MV-4-11 (cell line): Measurements from ENCODE around the gene CATSPERE.
"Not testable (repeated sequence)": the region's sequence is repeated elsewhere in the genome, so short reads cannot be mapped to it uniquely, and the experiment has no call there.

Source experiments
- DNase-seq: peaks from one replicate; lab custom pipeline; 2025; lab: John Stamatoyannopoulos, UW

Gene CATSPERE

DNA sequence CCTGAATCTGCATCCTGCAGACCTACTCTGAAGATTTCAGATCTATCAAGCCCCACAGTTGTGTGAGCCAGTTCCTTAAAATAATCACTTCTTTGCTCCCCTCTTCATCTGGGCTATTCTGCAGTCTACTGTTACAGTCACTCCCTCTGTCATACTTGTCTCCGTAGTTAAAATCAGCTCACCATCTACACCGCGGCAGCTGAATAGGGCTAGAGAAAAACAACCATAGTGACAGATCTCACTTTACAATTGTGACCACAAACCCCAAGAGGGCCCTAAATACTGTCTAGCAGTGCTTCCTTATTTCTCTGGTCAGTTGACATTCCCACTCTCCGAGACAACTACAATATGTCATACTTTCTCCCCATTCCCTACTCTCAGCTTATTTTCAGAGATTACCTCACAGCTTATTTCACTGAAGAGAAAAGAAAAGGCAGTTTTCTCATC is 204.7 kb downstream of the CATSPERE start:
- DNase-seq: peak; percentile 92

DNA sequence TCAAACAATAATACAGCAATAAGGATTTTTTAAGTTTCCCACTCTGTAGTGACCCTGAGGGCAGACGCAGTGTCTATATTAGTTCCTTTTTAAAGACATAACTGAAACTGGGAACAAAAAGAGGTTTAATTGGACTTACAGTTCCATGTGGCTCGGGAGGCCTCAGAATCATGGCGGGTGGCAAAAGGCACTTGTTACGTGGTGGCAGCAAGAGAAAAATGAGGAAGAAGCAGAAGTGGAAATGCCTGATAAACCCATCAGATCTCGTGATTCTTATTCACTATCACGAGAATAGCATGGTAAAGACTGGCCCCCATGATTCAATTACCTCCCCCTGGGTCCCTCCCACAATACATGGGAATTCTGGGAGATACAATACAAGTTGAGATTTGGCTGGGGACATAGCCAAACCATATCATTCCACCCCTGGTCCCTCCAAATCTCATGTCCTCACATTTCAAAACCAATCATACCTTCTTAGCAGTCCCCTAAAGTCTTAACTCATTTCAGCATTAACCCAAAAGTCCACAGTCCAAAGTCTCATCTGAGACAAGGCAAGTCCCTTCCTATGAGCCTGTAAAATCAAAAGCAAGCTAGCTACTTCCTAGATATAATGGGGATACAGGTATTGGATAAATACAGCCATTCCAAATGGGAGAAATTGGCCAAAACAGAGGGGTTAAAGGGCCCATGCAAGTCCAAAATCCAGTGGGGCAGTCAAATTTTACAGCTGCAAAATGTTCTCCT is 205.8 kb downstream of the CATSPERE start:
- DNase-seq: peak; percentile 86

DNA sequence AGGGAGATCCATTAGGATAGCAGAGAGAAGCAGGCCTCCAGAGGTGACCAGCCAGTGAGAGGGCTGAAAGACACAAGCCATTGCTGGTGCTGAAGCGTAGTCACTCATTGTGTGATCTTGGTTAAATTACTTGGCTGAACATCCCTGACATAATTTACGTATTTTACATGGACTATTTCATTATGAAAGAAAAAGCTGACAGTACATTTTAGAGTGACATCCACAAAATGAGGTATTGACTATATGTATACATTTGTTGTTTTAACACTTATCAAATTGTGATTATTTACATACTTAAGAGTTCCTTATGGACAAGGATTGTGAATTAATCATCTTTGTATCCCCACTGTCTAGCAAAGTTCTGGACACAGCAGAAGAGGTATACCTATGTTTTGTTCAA is 206.7 kb downstream of the CATSPERE start:
- DNase-seq: no peak

DNA sequence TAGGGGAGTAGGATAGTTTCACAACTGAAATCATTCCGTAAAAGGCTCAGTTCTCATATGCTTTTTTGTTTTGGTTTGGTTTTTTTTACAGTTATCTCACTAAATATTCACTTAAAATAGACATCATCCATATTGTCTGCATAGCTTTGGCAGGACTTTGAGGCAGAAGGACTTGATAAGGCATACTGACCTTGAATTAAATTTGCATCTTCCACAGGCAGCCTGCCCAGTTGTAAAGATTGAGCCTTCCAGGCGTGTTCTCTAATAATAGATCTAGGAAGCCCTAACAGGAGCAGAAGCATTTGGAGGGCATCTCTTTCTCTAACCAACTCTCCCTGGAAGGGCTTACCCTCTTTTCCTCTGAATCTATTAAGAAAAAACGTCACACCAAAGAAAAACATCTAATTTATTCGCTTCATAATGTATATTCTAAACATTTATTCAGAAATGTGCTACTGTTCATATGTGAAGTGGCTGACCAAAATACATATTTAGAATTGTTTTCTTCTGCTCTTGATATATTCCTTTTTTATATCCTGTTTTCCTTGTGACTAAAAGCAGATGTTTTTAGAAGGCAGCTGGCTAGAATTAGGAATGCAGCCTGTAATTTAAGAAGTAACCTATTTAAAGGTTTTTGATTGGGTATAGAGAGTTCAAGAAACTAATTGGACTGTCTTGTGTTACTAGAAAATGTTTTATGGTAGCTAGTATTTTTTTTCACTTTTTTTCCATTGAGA is 212.0 kb downstream of the CATSPERE start:
- DNase-seq: no peak

DNA sequence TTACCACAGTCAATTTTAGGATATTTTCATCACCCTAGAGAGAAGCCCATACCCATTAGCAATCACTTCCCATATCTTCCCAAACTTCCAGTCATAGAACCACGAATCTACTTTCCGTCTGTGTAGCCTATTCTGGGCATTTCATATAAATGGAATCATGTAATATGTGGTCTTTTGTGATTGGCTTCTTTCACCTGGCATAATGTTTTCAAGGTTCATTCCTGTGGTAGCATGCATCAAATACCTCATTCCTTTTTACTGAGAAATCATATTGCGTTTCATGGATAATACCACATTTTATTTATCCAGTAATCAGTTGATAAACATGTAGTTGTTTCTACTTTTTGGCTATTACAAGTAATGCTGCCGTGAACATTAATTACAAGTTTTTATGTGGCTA is 213.4 kb downstream of the CATSPERE start:
- DNase-seq: no peak

DNA sequence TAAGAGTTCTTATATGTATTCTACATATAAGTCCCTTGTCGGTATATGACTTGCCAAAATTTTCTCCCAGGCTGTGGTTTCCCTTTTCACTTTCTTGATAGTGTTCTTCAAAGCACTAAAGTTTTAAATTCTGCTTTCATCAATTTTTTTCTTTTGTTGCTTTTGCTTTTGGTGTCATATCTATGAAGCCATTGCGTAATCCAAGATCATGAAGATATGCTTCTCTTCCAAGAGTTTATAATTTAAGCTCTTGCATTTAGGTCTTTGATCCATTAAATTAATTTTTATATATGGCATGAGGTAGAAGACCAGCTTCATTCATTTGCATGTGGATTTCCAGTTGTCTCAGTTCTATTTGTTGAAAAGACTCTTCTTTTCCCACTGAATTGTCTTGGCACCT is 214.1 kb downstream of the CATSPERE start:
- DNase-seq: no peak

DNA sequence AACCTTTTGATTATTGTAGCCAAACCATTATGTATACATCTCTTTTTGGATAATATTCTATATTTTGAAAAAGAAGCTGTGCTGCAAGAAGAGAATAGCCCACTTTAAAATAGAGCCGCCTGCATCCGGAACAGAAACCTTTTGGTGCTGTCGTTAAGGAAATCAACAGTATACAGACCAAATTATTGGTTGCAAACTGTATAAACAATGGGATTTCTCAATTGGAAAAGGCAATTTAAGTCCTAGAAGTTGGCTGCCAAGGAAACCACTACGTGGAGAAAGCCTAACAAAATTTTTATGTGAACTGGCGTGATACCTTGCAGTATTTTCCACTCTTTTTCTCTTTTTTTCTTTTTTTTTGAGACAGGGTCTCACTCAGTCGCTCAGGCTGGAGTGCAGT is 217.6 kb downstream of the CATSPERE start:
- no peak for DNase-seq

DNA sequence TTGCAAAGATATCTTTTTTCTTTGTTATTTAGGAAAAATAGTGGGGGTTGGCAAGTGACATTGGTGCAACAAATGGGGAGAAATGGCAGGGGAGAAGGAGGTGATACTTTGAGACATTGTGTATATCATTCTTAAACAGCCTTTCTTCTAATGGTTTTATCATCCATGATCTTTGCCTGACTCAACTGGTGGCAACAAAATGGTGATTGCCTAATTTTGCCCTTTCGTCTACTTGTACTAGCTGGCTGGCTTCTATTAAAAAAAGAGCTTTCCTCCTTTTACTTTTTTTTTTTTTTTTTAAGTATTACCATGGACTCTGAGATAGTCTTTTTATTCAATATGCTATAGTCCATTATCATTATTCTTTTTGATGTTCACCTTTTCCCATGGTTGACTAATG is 219.6 kb downstream of the CATSPERE start:
- no peak for DNase-seq

DNA sequence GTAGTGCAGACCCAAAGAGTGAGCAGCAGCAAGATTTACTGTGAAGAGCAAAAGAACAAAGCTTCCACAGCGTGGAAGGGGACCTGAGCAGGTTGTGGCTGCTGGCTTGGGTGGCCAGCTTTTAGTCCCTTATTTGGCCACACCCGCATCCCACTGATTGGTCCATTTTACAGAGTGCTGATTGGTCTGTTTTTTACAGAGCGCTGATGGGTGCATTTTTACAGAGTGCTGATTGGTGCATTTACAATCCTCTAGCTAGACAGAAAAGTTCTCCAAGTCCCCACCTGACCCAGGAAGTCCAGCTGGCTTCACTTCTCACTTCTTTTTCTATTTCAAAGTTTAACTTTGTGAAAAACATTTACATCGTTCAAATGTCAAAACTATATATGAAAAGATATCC is 221.0 kb downstream of the CATSPERE start:
- not testable (repeated sequence) for DNase-seq
